H1 (cell line): ENCODE measurements around the gene SCUBE2.

ENCODE experiments used
- EZH2 ChIP-seq: fragments of 200-600 bp; sonication (generic); IDR thresholded peaks from 2 replicates; pipeline ENCODE4 v1.7.1; 2012; ENCODE audit warnings: low read depth, mild to moderate bottlenecking, moderate library complexity, low read length, inconsistent platforms; ENCODE audit not compliant: severe bottlenecking
- POLR2A ChIP-seq, 2 experiments: IDR thresholded peaks; 1 replicate in 1 of 2; 2 replicates in 1 of 2; pipeline ENCODE4 v1.6.1; 2011; ENCODE audit warnings: low read depth in 2 of 2, low read length in 2 of 2, mild to moderate bottlenecking in 2 of 2; ENCODE audit errors: control extremely low read depth in 1 of 2
- RNF2 ChIP-seq: fragments of 200-900, 300-1000 bp; sonication (generic); IDR thresholded peaks from 2 replicates; pipeline ENCODE4 v1.7.1; 2016; ENCODE audit warnings: borderline replicate concordance, low read depth, mild to moderate bottlenecking, antibody characterized with exemption, low read length; ENCODE audit not compliant: poor library complexity, severe bottlenecking; ENCODE audit errors: missing control alignments
- SIN3A ChIP-seq, 2 experiments: IDR thresholded peaks in 1 of 2; conservative IDR thresholded peaks in 1 of 2; 2 replicates each; pipeline ENCODE4 v1.6.1; 2011 to 2012; ENCODE audit warnings: low read length in 2 of 2, improper control_type of control experiment in 1 of 2, low read depth in 1 of 2, mild to moderate bottlenecking in 1 of 2
- SUZ12 ChIP-seq: fragments of 200-600 bp; sonication (generic); IDR thresholded peaks from 2 replicates; pipeline ENCODE4 v1.6.1; 2012; ENCODE audit warnings: mild to moderate bottlenecking, inconsistent platforms, low read length, moderate library complexity, mixed read lengths
- TEAD4 ChIP-seq: IDR thresholded peaks from 2 replicates; pipeline ENCODE4 v1.6.1; 2012; ENCODE audit warnings: low read depth, low read length, inconsistent platforms, mixed read lengths
- TF ChIP-seq, protein P1 (sequence below), 3 experiments: IDR thresholded peaks; 1 replicate in 2 of 3; 2 replicates in 1 of 3; pipeline versions ENCODE4 v1.5.1 to v1.6.1; 2011; ENCODE audit warnings: low read length in 3 of 3, mild to moderate bottlenecking in 3 of 3, inconsistent platforms in 2 of 3, low read depth in 1 of 3, moderate library complexity in 1 of 3; ENCODE audit not compliant: insufficient read depth in 1 of 3; ENCODE audit errors: control extremely low read depth in 1 of 3
- TF ChIP-seq, protein P2 (sequence below): IDR thresholded peaks from 2 replicates; pipeline ENCODE4 v1.6.1; 2012; ENCODE audit warnings: inconsistent platforms

DNA sequence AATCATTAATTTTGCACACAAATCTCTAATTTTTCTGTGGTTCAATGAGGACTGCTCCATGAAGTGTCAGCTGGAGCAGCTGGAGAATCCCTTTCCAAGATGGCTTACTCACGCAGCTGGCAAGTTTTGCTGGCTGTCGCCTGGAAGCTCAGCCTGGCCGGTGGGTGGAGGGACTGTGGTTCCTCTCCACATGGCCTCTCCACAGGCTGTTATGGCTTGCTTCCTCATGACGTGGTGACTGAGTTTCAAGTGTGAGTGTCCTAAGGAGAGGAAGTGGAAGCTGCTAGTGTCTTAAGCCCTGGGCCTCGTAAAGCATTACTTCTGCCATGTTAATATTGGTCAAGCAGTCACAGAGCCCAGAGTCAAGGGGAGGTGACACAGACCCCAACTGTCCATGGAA lies 73.6 kb downstream of the SCUBE2 start:
- TF ChIP-seq RNF2 = no peak
- no peak for TF ChIP-seq EZH2
- no peak for TF ChIP-seq POLR2A (IDR thresholded peaks at IDR 0.05; ENCODE audit: control extremely low read depth in 1 of 2, low read depth in 2 of 2, low read length in 2 of 2)
- TF ChIP-seq, protein P1, sequence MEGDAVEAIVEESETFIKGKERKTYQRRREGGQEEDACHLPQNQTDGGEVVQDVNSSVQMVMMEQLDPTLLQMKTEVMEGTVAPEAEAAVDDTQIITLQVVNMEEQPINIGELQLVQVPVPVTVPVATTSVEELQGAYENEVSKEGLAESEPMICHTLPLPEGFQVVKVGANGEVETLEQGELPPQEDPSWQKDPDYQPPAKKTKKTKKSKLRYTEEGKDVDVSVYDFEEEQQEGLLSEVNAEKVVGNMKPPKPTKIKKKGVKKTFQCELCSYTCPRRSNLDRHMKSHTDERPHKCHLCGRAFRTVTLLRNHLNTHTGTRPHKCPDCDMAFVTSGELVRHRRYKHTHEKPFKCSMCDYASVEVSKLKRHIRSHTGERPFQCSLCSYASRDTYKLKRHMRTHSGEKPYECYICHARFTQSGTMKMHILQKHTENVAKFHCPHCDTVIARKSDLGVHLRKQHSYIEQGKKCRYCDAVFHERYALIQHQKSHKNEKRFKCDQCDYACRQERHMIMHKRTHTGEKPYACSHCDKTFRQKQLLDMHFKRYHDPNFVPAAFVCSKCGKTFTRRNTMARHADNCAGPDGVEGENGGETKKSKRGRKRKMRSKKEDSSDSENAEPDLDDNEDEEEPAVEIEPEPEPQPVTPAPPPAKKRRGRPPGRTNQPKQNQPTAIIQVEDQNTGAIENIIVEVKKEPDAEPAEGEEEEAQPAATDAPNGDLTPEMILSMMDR (IDR thresholded peaks at IDR 0.05; ENCODE audit: control extremely low read depth in 1 of 3, insufficient read depth in 1 of 3, low read depth in 1 of 3, low read length in 3 of 3) = no peak
- no peak for TF ChIP-seq SIN3A (conservative IDR thresholded peaks at IDR 0.05 in 1 of 2, IDR thresholded peaks at IDR 0.05 in 1 of 2; ENCODE audit: low read depth in 1 of 2, low read length in 2 of 2)
- TF ChIP-seq, protein P2, sequence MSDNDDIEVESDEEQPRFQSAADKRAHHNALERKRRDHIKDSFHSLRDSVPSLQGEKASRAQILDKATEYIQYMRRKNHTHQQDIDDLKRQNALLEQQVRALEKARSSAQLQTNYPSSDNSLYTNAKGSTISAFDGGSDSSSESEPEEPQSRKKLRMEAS = no peak
- no peak for TF ChIP-seq TEAD4
- no peak for TF ChIP-seq SUZ12
